Colon (tissue), 2 donors: ENCODE data around the gene CALML6.
"Not testable (repeated sequence)": the region's sequence is repeated elsewhere in the genome, so short reads cannot be mapped to it uniquely, and the experiment has no call there.

Source experiments
- FAIRE-seq: peaks from 2 replicates; lab custom pipeline; 2012; peaks lifted over from hg19 to GRCh38; lab: Jason Lieb, UNC
- donor health status: control.
- donor health status: control.

Gene CALML6, protein sequence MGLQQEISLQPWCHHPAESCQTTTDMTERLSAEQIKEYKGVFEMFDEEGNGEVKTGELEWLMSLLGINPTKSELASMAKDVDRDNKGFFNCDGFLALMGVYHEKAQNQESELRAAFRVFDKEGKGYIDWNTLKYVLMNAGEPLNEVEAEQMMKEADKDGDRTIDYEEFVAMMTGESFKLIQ

GRCh38 chr1:1914971-1915692 lies at the start of gene CALML6:
Gene CALML6 (plus strand): TSS chr1:1915260. CDS start chr1:1915281, 21 bp downstream.
- FAIRE-seq = no peak

DNA sequence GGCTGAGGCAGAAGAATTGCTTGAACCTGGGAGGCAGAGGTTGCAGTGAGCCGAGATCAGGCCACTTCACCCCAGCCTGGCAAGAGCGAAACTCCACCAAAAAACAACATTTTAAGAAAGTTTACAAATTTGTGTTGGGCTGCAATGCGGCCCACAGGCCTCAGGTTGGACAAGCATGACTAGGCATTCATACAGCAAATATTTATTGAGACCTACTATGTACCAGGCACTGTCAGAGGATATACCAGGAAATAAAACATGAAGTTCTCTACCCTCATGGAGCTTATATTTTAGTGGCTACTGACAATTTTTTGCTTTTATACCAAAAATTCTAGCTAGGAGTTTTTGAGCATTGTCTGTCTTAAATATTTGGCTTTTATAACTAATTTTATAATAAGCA lies 47.9 kb upstream of the CALML6 start:
- FAIRE-seq = no peak

GRCh38 chr1:1869469-1869868 lies 45.6 kb upstream of the CALML6 start:
- FAIRE-seq = no peak

DNA sequence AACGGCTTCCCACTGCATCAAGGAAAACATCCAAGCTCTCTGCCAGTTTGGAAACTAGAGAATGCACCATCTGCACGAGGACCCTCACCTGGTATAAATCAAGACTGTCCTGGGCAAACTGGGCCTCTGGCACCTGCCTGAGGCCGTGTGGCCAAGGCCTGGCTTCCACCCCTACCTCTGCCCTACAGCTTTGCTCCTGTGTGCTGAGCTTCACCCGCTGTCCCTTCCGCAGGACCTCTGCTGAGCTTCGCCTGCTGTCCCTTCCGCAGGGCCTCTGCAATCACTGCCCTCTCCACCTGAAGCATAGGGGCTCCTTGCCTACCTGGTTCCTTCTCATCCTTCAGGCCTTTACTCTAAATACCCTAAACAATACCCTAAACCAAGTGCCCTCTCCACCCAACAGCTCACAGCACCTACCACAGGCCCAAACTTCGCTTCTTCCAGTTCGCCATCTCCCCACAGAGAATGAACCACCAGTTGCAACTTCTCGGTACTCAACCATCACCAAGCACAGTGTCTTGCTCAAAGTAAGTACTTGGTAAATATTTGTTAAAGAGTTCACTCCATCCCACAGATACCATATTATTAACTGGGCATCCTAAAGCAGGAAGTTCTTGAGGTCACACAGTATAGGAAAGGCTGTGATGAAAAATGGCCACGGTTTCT lies 42.6 kb upstream of the CALML6 start:
- FAIRE-seq = no peak

DNA sequence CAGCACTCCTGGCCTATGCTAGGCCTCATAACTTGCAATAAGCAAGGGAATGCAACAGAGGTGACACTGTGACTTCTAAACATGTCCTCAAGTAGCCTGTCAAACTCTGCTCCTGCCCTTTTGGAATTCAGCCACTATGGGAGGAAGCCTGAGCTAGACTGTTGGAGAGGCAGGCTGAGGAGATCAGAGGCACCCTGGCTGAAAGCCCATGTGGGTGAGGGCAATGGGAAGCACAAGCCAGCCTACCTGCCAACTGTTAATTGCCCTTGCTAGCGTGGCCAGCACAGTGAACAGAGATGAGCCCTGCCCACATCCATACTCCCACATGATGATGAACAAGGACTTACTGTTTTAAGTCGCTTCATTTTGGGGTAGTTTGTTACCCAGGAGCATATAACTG lies 41.9 kb upstream of the CALML6 start:
- no peak for FAIRE-seq

DNA sequence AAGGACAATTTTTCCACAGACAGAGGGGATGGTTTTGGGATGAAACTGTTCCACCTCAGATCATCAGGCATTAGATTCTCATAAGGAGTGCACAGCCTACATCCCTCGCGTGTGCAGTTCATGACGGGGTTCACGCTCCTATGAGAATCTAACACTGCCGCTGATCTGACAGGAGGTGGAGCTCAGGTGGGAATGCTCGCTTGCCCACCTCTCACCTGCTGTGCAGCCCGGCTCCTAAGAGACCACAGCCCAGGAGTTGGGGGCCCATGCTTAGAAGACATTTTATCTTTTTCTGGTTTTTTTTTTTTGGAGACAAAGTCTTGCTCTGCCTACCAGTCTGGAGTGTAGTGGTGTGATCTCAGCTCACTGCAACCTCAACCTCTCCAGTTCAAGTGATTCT lies 40.2 kb upstream of the CALML6 start:
- no peak for FAIRE-seq

DNA sequence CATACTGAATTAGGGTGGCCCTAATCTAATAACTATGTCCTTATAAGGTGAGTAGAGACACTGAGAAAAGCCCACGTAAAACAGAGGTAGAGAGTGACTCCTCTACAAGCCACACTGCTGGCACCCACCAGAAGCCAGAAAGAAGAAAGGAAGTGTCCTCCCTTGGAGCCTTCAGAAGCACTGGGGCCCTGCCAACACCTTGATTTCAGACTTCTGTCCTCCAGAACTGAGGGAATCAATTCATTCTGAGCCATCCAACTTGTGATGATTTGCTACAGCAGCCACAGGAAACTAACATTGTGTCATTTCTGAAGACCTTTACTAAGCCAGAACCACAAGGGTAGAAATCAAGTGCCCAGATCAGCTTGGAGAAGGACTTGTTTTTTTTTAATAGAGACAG lies 39.1 kb upstream of the CALML6 start:
- FAIRE-seq = no peak

DNA sequence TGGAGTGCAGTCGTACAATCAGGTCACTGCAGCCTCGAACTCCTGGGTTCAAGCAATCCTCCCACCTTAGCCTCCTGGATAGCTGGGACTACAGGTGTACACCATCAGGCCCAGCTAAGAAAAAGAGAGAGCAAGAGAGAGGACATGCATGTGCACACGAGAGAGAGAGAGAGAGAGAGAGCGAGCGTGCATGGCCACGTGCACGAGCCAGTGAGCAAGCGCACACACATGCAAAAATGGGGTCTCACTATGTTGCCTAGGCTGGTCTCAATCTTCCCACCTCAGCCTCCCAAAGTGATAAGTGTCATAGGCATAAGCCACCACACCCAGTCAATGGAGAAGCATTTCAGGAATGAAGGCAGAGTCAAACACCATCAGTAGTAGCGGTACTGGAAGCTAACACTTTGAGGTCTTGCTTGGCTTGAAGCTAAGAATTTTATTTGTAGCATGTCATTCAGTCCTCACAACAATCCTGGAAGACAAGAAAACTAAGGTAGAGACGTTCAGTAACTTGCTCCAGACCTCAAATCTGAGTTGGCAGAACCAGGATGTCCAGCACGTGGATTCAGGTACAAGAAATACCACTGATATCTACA lies 38.6 kb upstream of the CALML6 start:
- FAIRE-seq = no peak

DNA sequence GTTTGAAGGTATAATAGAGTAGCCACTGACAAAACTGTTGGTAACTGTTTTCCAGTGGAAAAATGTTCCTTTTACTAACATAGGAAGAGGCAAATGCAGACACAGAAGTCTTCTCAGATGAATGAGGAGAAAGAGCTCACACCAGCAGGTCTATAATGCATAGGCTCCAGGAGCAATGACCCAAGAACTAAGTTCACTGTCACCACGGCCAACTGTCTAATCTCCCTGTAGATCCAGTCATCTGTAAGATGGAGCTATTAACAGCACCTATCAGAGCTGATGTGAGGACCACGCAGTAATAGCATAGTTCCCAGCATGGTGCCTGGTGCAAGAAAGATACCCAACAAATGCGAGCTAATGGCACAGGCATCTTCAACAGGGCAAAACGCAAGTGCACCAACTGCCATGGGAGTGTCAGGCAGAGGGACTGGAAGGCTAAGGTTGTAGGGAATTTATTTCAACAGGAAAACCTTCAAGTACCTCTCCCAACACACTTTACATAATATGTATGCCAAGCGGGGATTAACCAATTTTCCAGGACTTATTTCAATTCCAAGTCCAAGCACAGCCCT lies 37.1 kb upstream of the CALML6 start:
- no peak for FAIRE-seq

- no peak for FAIRE-seq
Measured at GRCh38 chr1:1879942-1880341, 35.1 kb upstream of the CALML6 start.

GRCh38 chr1:1880617-1881312 lies 34.3 kb upstream of the CALML6 start:
- FAIRE-seq = no peak

DNA sequence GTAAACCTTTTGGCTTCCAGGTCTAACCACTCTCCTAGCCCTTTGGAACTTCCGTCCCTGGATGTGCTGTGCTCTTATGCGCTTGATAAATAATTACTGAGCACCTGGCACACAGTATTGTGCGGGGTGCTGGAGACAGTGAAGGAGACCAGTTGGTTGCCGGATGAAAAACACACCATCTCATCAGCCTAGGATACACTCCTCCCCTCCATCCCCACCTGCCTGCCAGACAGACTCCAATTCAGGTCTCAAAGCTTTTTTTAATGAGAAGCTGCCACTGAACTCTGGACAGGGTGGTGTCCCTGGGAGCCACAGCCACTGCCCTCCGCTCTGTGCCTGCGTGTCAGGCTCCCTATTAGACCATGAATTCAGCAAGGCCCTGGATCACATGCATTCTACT lies 33.3 kb upstream of the CALML6 start:
- no peak for FAIRE-seq

GRCh38 chr1:1883092-1883873 lies 31.8 kb upstream of the CALML6 start:
- FAIRE-seq = no peak

GRCh38 chr1:1883890-1884289 lies 31.2 kb upstream of the CALML6 start:
- FAIRE-seq = not testable (repeated sequence)

- no peak for FAIRE-seq
Measured at GRCh38 chr1:1889090-1889750, 25.8 kb upstream of the CALML6 start.

GRCh38 chr1:1889847-1890505 lies 25.1 kb upstream of the CALML6 start:
- FAIRE-seq = no peak

GRCh38 chr1:1890506-1891348 lies 24.3 kb upstream of the CALML6 start, which contains the start of gene GNB1:
Gene GNB1 (minus strand): TSS chr1:1891087. CDS start chr1:1825453, 65,634 bp downstream.
- no peak for FAIRE-seq

- FAIRE-seq = no peak
Measured at GRCh38 chr1:1891349-1892078, 23.5 kb upstream of the CALML6 start.
